Uterus (tissue), 2 donors: Measurements from ENCODE around the gene PCBP1.

ENCODE experiments used
- CTCF ChIP-seq, 4 experiments: fragments of 200-600 bp in 2 of 4; fragments of 450-650 bp in 2 of 4; sonication (generic) in 2 of 4; IDR thresholded peaks; one replicate each; pipeline ENCODE4 v1.5.1; 2016 to 2019; ENCODE audit warnings: antibody characterized with exemption in 4 of 4, mild to moderate bottlenecking in 2 of 4, moderate library complexity in 1 of 4
- POLR2A ChIP-seq, 2 donors: fragments of 450-650 bp; IDR thresholded peaks; one replicate each; pipeline ENCODE4 v1.6.1; 2016; ENCODE audit warnings: antibody characterized with exemption in 2 of 2, mild to moderate bottlenecking in 1 of 2, moderate library complexity in 1 of 2

- TF ChIP-seq CTCF (IDR thresholded peaks at IDR 0.05), result no peak
- TF ChIP-seq POLR2A (IDR thresholded peaks at IDR 0.05), result peak; percentile 28 to 44
Measured at GRCh38 chr2:70094978-70095719, 7.9 kb downstream of the PCBP1 start.
